Tongue (tissue), 3 donors: ENCODE data around the gene COL3A1. TPM values are rescaled to one million over a fixed set of nuclear protein-coding genes. Genes with fewer than 3 reads are reported as not detected.
A peak's percentile ranks its signal among the peaks of the same experiment; 100 is the strongest.

ENCODE experiments used
- DNase-seq: peaks from one replicate; pipeline ENCODE4 v3.0.0-alpha.2; 2015
- small RNA-seq: library from RNA; depleted of rRNA; stranded (forward); fragments of <200 nt; gene quantifications from one replicate; pipeline ENCODE3, GENCODE V24; 2014; ENCODE audit warnings: low replicate concordance
- total RNA-seq: library from RNA; depleted of rRNA; stranded (reverse); fragments of >200 nt; gene quantifications from one replicate; pipeline ENCODE4 v1.2.3, GENCODE V29; 2014

The COL3A1 gene
- total RNA-seq, 1 donor from 2014 or later: 6,407 TPM

- no peak for DNase-seq
These were observed 42.2 kb downstream of the COL3A1 start for GRCh38 chr2:189016311-189016861.

- DNase-seq: no peak
These were observed 44.5 kb downstream of the COL3A1 start for GRCh38 chr2:189018631-189019030.

- DNase-seq: no peak
These were observed 46.0 kb downstream of the COL3A1 start for GRCh38 chr2:189020179-189020578.

- peak; percentile 74 for DNase-seq
These were observed 47.9 kb downstream of the COL3A1 start for GRCh38 chr2:189022053-189022481.

- peak; percentile 72 for DNase-seq
These were observed 48.3 kb downstream of the COL3A1 start for GRCh38 chr2:189022492-189022891.

GRCh38 chr2:189024901-189025618, 50.9 kb downstream of the COL3A1 start:
- DNase-seq: no peak

- DNase-seq: no peak
These were observed 63.3 kb downstream of the COL3A1 start for GRCh38 chr2:189037518-189037917.

GRCh38 chr2:189045836-189046235, 71.7 kb downstream of the COL3A1 start:
- no peak for DNase-seq

GRCh38 chr2:189046320-189046719, 72.1 kb downstream of the COL3A1 start:
- DNase-seq: no peak

- no peak for DNase-seq
These were observed 73.2 kb downstream of the COL3A1 start for GRCh38 chr2:189047171-189047888.

GRCh38 chr2:189048189-189048588, 74.0 kb downstream of the COL3A1 start:
- no peak for DNase-seq

- DNase-seq: no peak
These were observed 75.6 kb downstream of the COL3A1 start for GRCh38 chr2:189049709-189050164.

- no peak for DNase-seq
These were observed 76.1 kb downstream of the COL3A1 start for GRCh38 chr2:189050165-189050712.

- no peak for DNase-seq
These were observed 82.3 kb downstream of the COL3A1 start for GRCh38 chr2:189056200-189057106.

GRCh38 chr2:189057316-189057715, 83.1 kb downstream of the COL3A1 start:
- no peak for DNase-seq

GRCh38 chr2:189060096-189060642, 86.0 kb downstream of the COL3A1 start:
- no peak for DNase-seq

Small RNAs within 50 kb of the gene (small RNA-seq; reads per million reads assigned to genes)
- gene MIR1245A: 1.1 reads per million, percentile 86 among the genes with 10 or more reads in this experiment

Other genes starting within 250 kb of the COL3A1 start
- gene COL5A2, start 205.4 kb downstream of the COL3A1 start, total RNA-seq: 607 TPM